ENCODE data around the gene TUBG2. TPM values are rescaled to one million over a fixed set of nuclear protein-coding genes. Genes with fewer than 3 reads are reported as not detected.

The TUBG2 gene
- polyA plus RNA-seq, 1 donor (not counting 4 experiments of a cell fraction or from before 2014, with no cell fraction given) = 14.5 TPM

DNA sequence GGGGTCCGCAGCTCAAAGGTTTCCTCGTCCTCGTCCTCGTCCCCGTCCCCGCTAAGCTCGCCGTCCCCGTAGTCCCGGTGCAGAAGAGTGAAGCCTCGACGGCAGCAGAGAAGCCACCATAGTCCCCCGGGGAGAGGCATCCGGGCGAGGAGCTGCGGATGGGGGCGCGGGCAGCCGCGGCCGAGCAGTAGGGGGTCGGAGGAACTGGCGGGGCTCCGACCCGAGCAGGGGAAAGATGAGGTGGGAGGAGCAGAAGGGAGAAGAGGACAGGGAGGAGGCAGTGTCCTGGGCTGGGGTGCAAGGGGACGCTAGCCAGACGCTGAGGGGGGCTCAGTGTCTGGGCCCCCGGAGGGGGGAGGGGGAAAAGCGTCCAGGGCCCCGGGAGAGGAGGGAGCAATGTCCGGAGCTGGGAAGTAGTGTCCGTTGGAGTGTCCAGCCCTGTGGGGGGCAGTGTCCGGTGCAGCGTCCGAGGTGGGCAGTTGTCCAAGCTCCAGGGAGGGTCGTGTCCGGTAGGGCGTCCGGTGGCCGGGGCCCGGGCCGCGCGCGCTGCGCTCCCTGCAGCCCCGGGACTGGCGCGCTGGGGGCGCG, 17.4 kb downstream of the TUBG2 start, which contains the start of gene PLEKHH3:
Gene PLEKHH3, minus strand, starts transcription at position 571 of the 588 bp plus-strand sequence. Its CDS starts 431 bp downstream, at position 140.
- Histone ChIP-seq H4K20me1 (ENCODE audit: control insufficient read depth, extremely low read depth, insufficient read depth, low read length) (peaks cover 6% of the 10 kb centered on the region), H3K4me2 (ENCODE audit: control insufficient read depth, extremely low read depth, insufficient read depth, low read depth, low read length) (peak within 1 kb of the TSS; percentile 96), H3K79me2 (ENCODE audit: control insufficient read depth, insufficient read depth, low read length) (peaks cover 16% of the 10 kb centered on the region), H3K9ac (ENCODE audit: control insufficient read depth, extremely low read depth, insufficient read depth, low read length) (peak within 1 kb of the TSS; percentile 85), H3K27ac (ENCODE audit: control insufficient read depth, insufficient read depth, low read length) (peak within 1 kb of the TSS; percentile 95), H2AFZ (ENCODE audit: control insufficient read depth, low read length) (peak within 1 kb of the TSS; percentile 79), H3K27me3 (ENCODE audit: control insufficient read depth, extremely low read depth, insufficient read depth, low read length) (no peaks in the 10 kb centered on the region), H3K4me3 (ENCODE audit: control insufficient read depth in 2 of 3, extremely low read depth in 1 of 3, insufficient read depth in 2 of 3, low read depth in 1 of 3, low read length in 3 of 3) (peak within 1 kb of the TSS; percentile 92 to 93 (median 92)), H3K4me1 (ENCODE audit: control insufficient read depth, extremely low read depth, insufficient read depth, low read length) (peaks cover 61% of the 10 kb centered on the region), H3K9me3 (ENCODE audit: control insufficient read depth, low read depth, low read length) (no peaks in the 10 kb centered on the region), H3K9me1 (ENCODE audit: control insufficient read depth, extremely low read depth, insufficient read depth, low read length) (no peaks in the 10 kb centered on the region), H3K36me3 (ENCODE audit: control insufficient read depth in 2 of 2, extremely low read depth in 1 of 2, insufficient read depth in 2 of 2, low read length in 2 of 2) (peaks cover 7 to 10% of the 10 kb centered on the region in 2 experiments)
- no peak for DNase-seq (ENCODE audit: low read depth, low spot score)
- dilution Hi-C loops (cut with MboI; ENCODE audit: extremely low pct_ligation_motif_present, low sequenced_read_pairs) = no loop called here
- TF ChIP-seq, protein P1, sequence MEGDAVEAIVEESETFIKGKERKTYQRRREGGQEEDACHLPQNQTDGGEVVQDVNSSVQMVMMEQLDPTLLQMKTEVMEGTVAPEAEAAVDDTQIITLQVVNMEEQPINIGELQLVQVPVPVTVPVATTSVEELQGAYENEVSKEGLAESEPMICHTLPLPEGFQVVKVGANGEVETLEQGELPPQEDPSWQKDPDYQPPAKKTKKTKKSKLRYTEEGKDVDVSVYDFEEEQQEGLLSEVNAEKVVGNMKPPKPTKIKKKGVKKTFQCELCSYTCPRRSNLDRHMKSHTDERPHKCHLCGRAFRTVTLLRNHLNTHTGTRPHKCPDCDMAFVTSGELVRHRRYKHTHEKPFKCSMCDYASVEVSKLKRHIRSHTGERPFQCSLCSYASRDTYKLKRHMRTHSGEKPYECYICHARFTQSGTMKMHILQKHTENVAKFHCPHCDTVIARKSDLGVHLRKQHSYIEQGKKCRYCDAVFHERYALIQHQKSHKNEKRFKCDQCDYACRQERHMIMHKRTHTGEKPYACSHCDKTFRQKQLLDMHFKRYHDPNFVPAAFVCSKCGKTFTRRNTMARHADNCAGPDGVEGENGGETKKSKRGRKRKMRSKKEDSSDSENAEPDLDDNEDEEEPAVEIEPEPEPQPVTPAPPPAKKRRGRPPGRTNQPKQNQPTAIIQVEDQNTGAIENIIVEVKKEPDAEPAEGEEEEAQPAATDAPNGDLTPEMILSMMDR (optimal IDR thresholded peaks at IDR 0.05 in 1 of 3, IDR thresholded peaks at IDR 0.05 in 1 of 3, conservative IDR thresholded peaks at IDR 0.05 in 1 of 3; ENCODE audit: extremely low read depth in 1 of 3, insufficient read depth in 2 of 3, low read length in 3 of 3) = peak in 1 of 3 experiments; percentile 14
- TF ChIP-seq EZH2 (IDR thresholded peaks at IDR 0.05; ENCODE audit: low read length) = no peak
- no peak for FAIRE-seq

DNA sequence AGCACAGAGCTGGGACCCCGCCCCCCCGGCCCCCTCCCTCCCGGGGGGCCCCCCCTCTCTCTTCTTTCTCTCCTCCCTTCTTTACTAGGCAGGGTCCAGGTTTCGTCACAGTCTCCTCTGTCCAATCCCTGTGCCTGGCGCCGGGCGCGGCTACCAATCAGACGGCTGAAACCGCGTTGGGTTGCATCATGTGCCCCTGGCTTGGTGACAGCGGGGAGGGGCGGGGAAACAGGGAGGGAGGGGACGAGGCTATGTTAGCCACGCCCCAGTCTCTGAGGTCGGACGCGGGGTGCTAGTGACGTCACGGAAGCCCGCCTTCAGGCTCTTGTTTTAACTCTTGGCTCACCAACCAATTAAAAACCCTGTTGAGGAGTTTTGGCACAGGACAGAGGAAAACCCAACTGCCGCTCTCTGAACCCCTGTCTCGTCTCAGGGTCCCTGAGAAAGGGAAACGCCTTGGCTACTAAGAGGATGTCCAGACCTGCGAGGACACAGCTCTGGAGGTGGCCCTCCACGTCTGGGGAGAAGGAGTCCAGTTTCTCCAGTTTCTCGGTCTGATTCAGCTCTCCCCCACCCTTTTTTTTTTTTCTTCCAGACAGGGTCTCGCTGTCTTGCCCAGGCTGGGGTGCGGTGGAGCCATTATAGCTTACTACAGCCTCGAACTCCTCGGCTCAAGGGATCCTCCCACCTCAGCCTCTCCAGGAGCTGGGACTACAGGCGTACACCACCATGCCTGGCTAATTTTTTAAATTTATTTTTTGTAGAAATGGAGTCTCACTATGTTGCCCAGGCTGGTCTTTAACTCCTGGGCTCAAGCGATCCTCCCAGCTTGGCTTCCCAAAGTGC, 18.2 kb downstream of the TUBG2 start:
- H3K27me3 ChIP-seq (ENCODE audit: control insufficient read depth, extremely low read depth, insufficient read depth, low read length) = no peaks in the 10 kb centered on the region
- peaks cover 57% of the 10 kb centered on the region for H3K4me1 ChIP-seq (ENCODE audit: control insufficient read depth, extremely low read depth, insufficient read depth, low read length)

More for the DNA sequence above, 18.2 kb downstream of the TUBG2 start:
- TF ChIP-seq EZH2 (IDR thresholded peaks at IDR 0.05; ENCODE audit: low read length) = no peak
- Histone ChIP-seq H3K4me2 (ENCODE audit: control insufficient read depth, extremely low read depth, insufficient read depth, low read depth, low read length) (peak overlapping the region; percentile 96), H3K79me2 (ENCODE audit: control insufficient read depth, insufficient read depth, low read length) (peaks cover 16% of the 10 kb centered on the region), H3K36me3 (ENCODE audit: control insufficient read depth in 2 of 2, extremely low read depth in 1 of 2, insufficient read depth in 2 of 2, low read length in 2 of 2) (peaks cover 4 to 9% of the 10 kb centered on the region in 2 experiments), H2AFZ (ENCODE audit: control insufficient read depth, low read length) (peak overlapping the region; percentile 79), H3K9me1 (ENCODE audit: control insufficient read depth, extremely low read depth, insufficient read depth, low read length) (no peaks in the 10 kb centered on the region), H3K27ac (ENCODE audit: control insufficient read depth, insufficient read depth, low read length) (peak overlapping the region; percentile 95), H3K4me3 (ENCODE audit: control insufficient read depth in 2 of 3, extremely low read depth in 1 of 3, insufficient read depth in 2 of 3, low read depth in 1 of 3, low read length in 3 of 3) (peak overlapping the region; percentile 92 to 93 (median 92)), H4K20me1 (ENCODE audit: control insufficient read depth, extremely low read depth, insufficient read depth, low read length) (peaks cover 6% of the 10 kb centered on the region), H3K9ac (ENCODE audit: control insufficient read depth, extremely low read depth, insufficient read depth, low read length) (peak overlapping the region; percentile 85), H3K9me3 (ENCODE audit: control insufficient read depth, low read depth, low read length) (no peaks in the 10 kb centered on the region)
- FAIRE-seq (peak; percentile 83), DNase-seq (ENCODE audit: low read depth, low spot score) (peak; percentile 97)
- dilution Hi-C loops (cut with MboI; ENCODE audit: extremely low pct_ligation_motif_present, low sequenced_read_pairs) = no loop called here

Measured in keratinocyte (primary cell).